GM13976 (cell line): ENCODE results near the gene POU5F1.
A peak's percentile ranks its signal among the peaks of the same experiment; 100 is the strongest.

Experiments
- DNase-seq: peaks from one replicate; pipeline ENCODE4 v3.0.0; 2012; ENCODE audit warnings: low spot score
- CTCF ChIP-seq: IDR thresholded peaks from 2 replicates; pipeline ENCODE4 v1.5.1; 2012; ENCODE audit warnings: borderline replicate concordance, mild to moderate bottlenecking; ENCODE audit not compliant: insufficient read depth; ENCODE audit errors: extremely low read depth, missing control alignments, control extremely low read depth
- in situ Hi-C: fragments of 300-500 bp; cut with MboI; formaldehyde crosslinking; loops from one replicate; pipeline ENCODE4 v1.12.0; 2022; ENCODE audit warnings: low sequenced_read_pairs, mixed read lengths, inconsistent platforms; ENCODE audit not compliant: unreplicated experiment

POU5F1 gene

DNA sequence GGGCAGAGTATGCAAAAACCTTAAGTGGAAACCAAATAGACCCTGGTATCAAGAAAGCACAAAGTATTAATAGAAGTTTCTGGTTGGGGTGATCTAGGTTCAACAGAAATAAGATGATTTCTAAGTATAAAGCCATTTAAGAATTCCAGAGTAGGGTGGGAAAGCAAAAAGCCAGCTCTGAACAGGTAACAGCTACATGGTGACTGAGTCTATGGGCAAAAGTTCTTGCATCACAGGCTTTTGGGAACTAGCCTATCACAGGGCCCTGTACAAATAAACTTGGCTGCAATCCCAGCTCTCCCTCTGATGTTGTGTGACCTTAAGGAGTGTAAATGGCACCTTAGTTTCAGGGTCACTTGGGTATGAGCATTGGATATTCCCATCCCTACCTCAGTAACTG, 6.6 kb downstream of the POU5F1 start:
- DNase-seq, result no peak
- in situ Hi-C loops, result no loop called here

GRCh38 chr6:31162463-31163165, 7.9 kb downstream of the POU5F1 start:
- DNase-seq, result no peak
- no peak for TF ChIP-seq CTCF
- in situ Hi-C loops, result no loop called here

More for the DNA sequence above, 6.6 kb downstream of the POU5F1 start:
- no peak for TF ChIP-seq CTCF

GRCh38 chr6:31161216-31162126, 9.0 kb downstream of the POU5F1 start:
- no peak for TF ChIP-seq CTCF
- in situ Hi-C loops, result no loop called here
- no peak for DNase-seq

- peak; percentile 15 for TF ChIP-seq CTCF
- peak; percentile 57 for DNase-seq
- in situ Hi-C loops, result no loop called here
These were observed 11.3 kb downstream of the POU5F1 start for GRCh38 chr6:31158863-31159855.

GRCh38 chr6:31158140-31158862, 12.2 kb downstream of the POU5F1 start, which contains the start of gene TCF19:
Gene TCF19, plus strand, starts transcription at chr6:31158589. Its CDS starts 881 bp downstream, at chr6:31159470.
- peak; percentile 100 for DNase-seq
- TF ChIP-seq CTCF, result no peak
- in situ Hi-C loops, result no loop called here
